Panc1 (cell line): ENCODE results near the gene ZNF695. TPM values are rescaled to one million over a fixed set of nuclear protein-coding genes. Genes with fewer than 3 reads are reported as not detected.

Source experiments
- ATAC-seq: fragments of 200-7000 bp; cut with Tn5 transposase; 2 replicates; pipeline ENCODE4 v1.9.1; 2020; ENCODE audit warnings: mild to moderate bottlenecking, moderate library complexity
- BruUV-seq: library from RNA; stranded (reverse); fragments of 400-500 nt; replicated peaks from 2 replicates; lab custom pipeline; 2021; lab: Mats Ljungman, UMichigan
- CTCF ChIA-PET: fragments of 300-600 bp; sonication (Branson Sonifier 250); formaldehyde crosslinking; loops from one replicate; lab custom pipeline; 2022; ENCODE audit warnings: antibody characterized with exemption; lab: Charles Lee
- POLR2A ChIA-PET: fragments of 300-600 bp; sonication (Branson Sonifier 250); formaldehyde crosslinking; loops from one replicate; lab custom pipeline; 2022; ENCODE audit warnings: antibody characterized with exemption; lab: Charles Lee
- DNase-seq: peaks from one replicate; pipeline ENCODE4 v3.0.0-alpha.2; 2010; ENCODE audit warnings: low read depth, low spot score
- H3K27ac ChIP-seq: 2 replicates; pipeline ENCODE4 v1.5.1; 2011; ENCODE audit warnings: mild to moderate bottlenecking, low read length, inconsistent platforms
- H3K27me3 ChIP-seq: fragments of 200-500 bp; sonication (Bioruptor generic); 2 replicates; pipeline ENCODE4 v1.6.0; 2014; ENCODE audit warnings: low read length, inconsistent platforms; ENCODE audit not compliant: control insufficient read depth, insufficient read depth
- H3K36me3 ChIP-seq: fragments of 200-500 bp; sonication (Bioruptor generic); 2 replicates; pipeline ENCODE4 v1.5.1; 2014; ENCODE audit warnings: inconsistent platforms, mild to moderate bottlenecking, low read length, moderate library complexity; ENCODE audit not compliant: control insufficient read depth, insufficient read depth
- H3K4me1 ChIP-seq: 2 replicates; pipeline ENCODE4 v1.5.1; 2011; ENCODE audit warnings: inconsistent platforms, mild to moderate bottlenecking, low read length, moderate library complexity; ENCODE audit not compliant: control insufficient read depth, insufficient read depth
- H3K4me3 ChIP-seq, 2 experiments: 2 replicates each; pipeline ENCODE4 v1.5.1; 2011 to 2012; ENCODE audit warnings: low read depth in 2 of 2, low read length in 2 of 2, mild to moderate bottlenecking in 2 of 2, inconsistent platforms in 1 of 2, moderate library complexity in 1 of 2
- H3K9me3 ChIP-seq: fragments of 200-500 bp; sonication (Bioruptor generic); 2 replicates; pipeline ENCODE4 v1.5.1; 2014; ENCODE audit warnings: low read depth, mild to moderate bottlenecking, inconsistent platforms, low read length, moderate library complexity; ENCODE audit not compliant: control insufficient read depth, insufficient read depth
- CTCF ChIP-seq: fragments of 450-650 bp; IDR thresholded peaks from 2 replicates; pipeline ENCODE4 v1.5.1; 2017; ENCODE audit warnings: mild to moderate bottlenecking
- POLR2AphosphoS5 ChIP-seq: IDR thresholded peaks from 2 replicates; pipeline ENCODE4 v1.6.1; 2012; ENCODE audit warnings: mild to moderate bottlenecking, low read depth, low read length, moderate library complexity
- REST ChIP-seq, 2 experiments: IDR thresholded peaks; 2 replicates each; pipeline ENCODE4 v1.6.1; 2011 to 2012; ENCODE audit warnings: low read depth in 2 of 2, control low read depth in 1 of 2, low read length in 1 of 2, mild to moderate bottlenecking in 1 of 2, moderate library complexity in 1 of 2; ENCODE audit not compliant: insufficient read depth in 1 of 2
- SIN3A ChIP-seq: IDR thresholded peaks from 2 replicates; pipeline ENCODE4 v1.6.1; 2012; ENCODE audit warnings: low read depth, mild to moderate bottlenecking, low read length, moderate library complexity, borderline replicate concordance; ENCODE audit not compliant: insufficient read depth
- TCF7L2 ChIP-seq: IDR thresholded peaks from 2 replicates; pipeline ENCODE4 v1.6.1; 2011; ENCODE audit warnings: mild to moderate bottlenecking, low read depth, low read length, inconsistent platforms
- in situ Hi-C: cut with HindIII; loops from 2 replicates; pipeline ENCODE4 v1.10.0; 2016; ENCODE audit warnings: low sequenced_read_pairs, low pct_unique_long_range_greater_than_20kb
- intact Hi-C: fragments of 100-400 bp; cut with micrococcal nuclease; formaldehyde crosslinking; loops from one replicate; pipeline ENCODE4 v1.10.0; 2022; ENCODE audit not compliant: unreplicated experiment
- total RNA-seq: library from RNA; stranded (reverse); gene quantifications from one replicate; pipeline ENCODE4 v1.2.1, GENCODE V29; 2021; ENCODE audit not compliant: unreplicated experiment

The ZNF695 gene
- total RNA-seq, 1 experiment from 2014 or later, result 14.7 TPM

- in situ Hi-C loops (no loop called here), intact Hi-C loops (no loop called here)
- CTCF ChIA-PET, result no interaction called here
- no peak for ATAC-seq
- TF ChIP-seq POLR2AphosphoS5 (no peak), CTCF (no peak), TCF7L2 (no peak), REST (IDR thresholded peaks at IDR 0.05; ENCODE audit: insufficient read depth in 1 of 2, low read depth in 2 of 2, low read length in 1 of 2) (no peak), SIN3A (no peak)
- H3K9me3 ChIP-seq, result peaks cover 85% of the 10 kb centered on the region
- H3K4me1 ChIP-seq, result no peaks in the 10 kb centered on the region
- DNase-seq, result no peak
- POLR2A ChIA-PET, result no interaction called here
- no peaks in the 10 kb centered on the region for H3K27me3 ChIP-seq
- no peak overlapping the region for H3K27ac ChIP-seq
- no TSS peak for BruUV-seq
- H3K36me3 ChIP-seq, result no peaks in the 10 kb centered on the region
- no peak overlapping the region for H3K4me3 ChIP-seq
Observed at GRCh38 chr1:246978785-246979184, 29.1 kb downstream of the ZNF695 start.

- POLR2A ChIA-PET, result no interaction called here
- no TSS peak for BruUV-seq
- H3K9me3 ChIP-seq, result peaks cover 80% of the 10 kb centered on the region
- CTCF ChIA-PET, result no interaction called here
- DNase-seq, result no peak
- intact Hi-C loops (no loop called here), in situ Hi-C loops (no loop called here)
- no peaks in the 10 kb centered on the region for H3K36me3 ChIP-seq
- no peak overlapping the region for H3K27ac ChIP-seq
- no peaks in the 10 kb centered on the region for H3K4me1 ChIP-seq
- H3K4me3 ChIP-seq, result no peak overlapping the region
- no peak for ATAC-seq
- TF ChIP-seq CTCF (no peak), TCF7L2 (no peak)
- H3K27me3 ChIP-seq, result no peaks in the 10 kb centered on the region
Observed at GRCh38 chr1:246978281-246978680, 29.6 kb downstream of the ZNF695 start.
